ENCODE data around the gene TNFRSF21. TPM values are rescaled to one million over a fixed set of nuclear protein-coding genes. Genes with fewer than 3 reads are reported as not detected.
"Not testable (repeated sequence)": the region's sequence is repeated elsewhere in the genome, so short reads cannot be mapped to it uniquely, and the experiment has no call there.

Gene TNFRSF21
- total RNA-seq, 2 donors from 2014 or later, result 21.8 to 22.5 TPM

- DNase-seq (ENCODE audit: low spot score), result no peak
- Histone ChIP-seq H3K27me3 (replicated peaks; ENCODE audit: insufficient read depth) (no peaks in the 10 kb centered on the region), H3K36me3 (no peaks in the 10 kb centered on the region), H3K27ac (no peak overlapping the region), H3K9me3 (no peaks in the 10 kb centered on the region), H3K4me3 (no peak overlapping the region), H3K4me1 (replicated peaks) (no peaks in the 10 kb centered on the region)
- intact Hi-C loops (cut with DNase I), result no loop called here
- WGBS, result 93% methylated on average over 2 of the region's 2 CpGs
- TF ChIP-seq CTCF (IDR thresholded peaks at IDR 0.05) (no peak), POLR2A (IDR thresholded peaks at IDR 0.05) (no peak), POLR2AphosphoS5 (IDR thresholded peaks at IDR 0.05) (no peak)
Measured at GRCh38 chr6:47337519-47337918, 27.8 kb upstream of the TNFRSF21 start.

- Histone ChIP-seq H3K9me3 (no peaks in the 10 kb centered on the region), H3K4me3 (no peak overlapping the region), H3K4me1 (replicated peaks) (no peaks in the 10 kb centered on the region), H3K27ac (no peak overlapping the region), H3K27me3 (replicated peaks; ENCODE audit: insufficient read depth) (no peaks in the 10 kb centered on the region), H3K36me3 (no peaks in the 10 kb centered on the region)
- no peak for TF ChIP-seq CTCF (IDR thresholded peaks at IDR 0.05)
- no peak for DNase-seq (ENCODE audit: low spot score)
- intact Hi-C loops (cut with DNase I), result no loop called here
Measured at GRCh38 chr6:47336334-47336733, 26.6 kb upstream of the TNFRSF21 start.

- H3K9me3 ChIP-seq, result no peaks in the 10 kb centered on the region
- H3K27me3 ChIP-seq (replicated peaks; ENCODE audit: insufficient read depth), result no peaks in the 10 kb centered on the region
- TF ChIP-seq CTCF (IDR thresholded peaks at IDR 0.05), result no peak
- H3K36me3 ChIP-seq, result no peaks in the 10 kb centered on the region
- no peak overlapping the region for H3K4me3 ChIP-seq
- no peaks in the 10 kb centered on the region for H3K4me1 ChIP-seq (replicated peaks)
- H3K27ac ChIP-seq, result no peak overlapping the region
- WGBS, result 59% methylated on average over 6 of the region's 6 CpGs
- no peak for DNase-seq (ENCODE audit: low spot score)
- intact Hi-C loops (cut with DNase I), result no loop called here
Measured at GRCh38 chr6:47335466-47335865, 25.8 kb upstream of the TNFRSF21 start.

GRCh38 chr6:47334334-47334733 lies 24.6 kb upstream of the TNFRSF21 start:
- TF ChIP-seq POLR2AphosphoS5 (IDR thresholded peaks at IDR 0.05), result no peak
- no peak for TF ChIP-seq CTCF (IDR thresholded peaks at IDR 0.05)
- TF ChIP-seq POLR2A (IDR thresholded peaks at IDR 0.05), result no peak
- no peak overlapping the region for H3K4me3 ChIP-seq
- intact Hi-C loops (cut with DNase I), result no loop called here
- DNase-seq (ENCODE audit: low spot score), result no peak
- H3K36me3 ChIP-seq, result no peaks in the 10 kb centered on the region
- H3K27ac ChIP-seq, result no peak overlapping the region
- no peaks in the 10 kb centered on the region for H3K9me3 ChIP-seq
- no peaks in the 10 kb centered on the region for H3K27me3 ChIP-seq (replicated peaks; ENCODE audit: insufficient read depth)
- no peaks in the 10 kb centered on the region for H3K4me1 ChIP-seq (replicated peaks)

GRCh38 chr6:47328606-47329005 lies 18.9 kb upstream of the TNFRSF21 start:
- H3K4me3 ChIP-seq; DNase-seq (ENCODE audit: low spot score); H3K4me1 ChIP-seq (replicated peaks); H3K27ac ChIP-seq; H3K27me3 ChIP-seq (replicated peaks; ENCODE audit: insufficient read depth); intact Hi-C loops (cut with DNase I); H3K36me3 ChIP-seq; H3K9me3 ChIP-seq: not testable (repeated sequence)
- WGBS, result 95% methylated on average over 3 of the region's 3 CpGs

- H3K9me3 ChIP-seq; H3K4me3 ChIP-seq; H3K27me3 ChIP-seq (replicated peaks; ENCODE audit: insufficient read depth); H3K4me1 ChIP-seq (replicated peaks); intact Hi-C loops (cut with DNase I); H3K36me3 ChIP-seq; DNase-seq (ENCODE audit: low spot score); H3K27ac ChIP-seq: not testable (repeated sequence)
- 74% methylated on average over 4 of the region's 4 CpGs for WGBS
Measured at GRCh38 chr6:47328139-47328538, 18.4 kb upstream of the TNFRSF21 start.

All from prostate gland (tissue), 2 donors.